Activated naive CD4-positive, alpha-beta T cell treated with anti-CD3 and anti-CD28 coated beads, Interleukin-2, amount 10 ng/mL, durations not matched to agents 5 hours and 36 hours (primary cell): ENCODE measurements around the gene ZAP70. TPM values are rescaled to one million over a fixed set of nuclear protein-coding genes. Genes with fewer than 3 reads are reported as not detected.

Source experiments
- total RNA-seq, 2 experiments: library from RNA; stranded (reverse); gene quantifications; one replicate each; pipeline ENCODE4 v1.2.3, GENCODE V29; 2021

The ZAP70 gene
- 100 to 1,000 TPM; 303 to 304 TPM for total RNA-seq

DNA sequence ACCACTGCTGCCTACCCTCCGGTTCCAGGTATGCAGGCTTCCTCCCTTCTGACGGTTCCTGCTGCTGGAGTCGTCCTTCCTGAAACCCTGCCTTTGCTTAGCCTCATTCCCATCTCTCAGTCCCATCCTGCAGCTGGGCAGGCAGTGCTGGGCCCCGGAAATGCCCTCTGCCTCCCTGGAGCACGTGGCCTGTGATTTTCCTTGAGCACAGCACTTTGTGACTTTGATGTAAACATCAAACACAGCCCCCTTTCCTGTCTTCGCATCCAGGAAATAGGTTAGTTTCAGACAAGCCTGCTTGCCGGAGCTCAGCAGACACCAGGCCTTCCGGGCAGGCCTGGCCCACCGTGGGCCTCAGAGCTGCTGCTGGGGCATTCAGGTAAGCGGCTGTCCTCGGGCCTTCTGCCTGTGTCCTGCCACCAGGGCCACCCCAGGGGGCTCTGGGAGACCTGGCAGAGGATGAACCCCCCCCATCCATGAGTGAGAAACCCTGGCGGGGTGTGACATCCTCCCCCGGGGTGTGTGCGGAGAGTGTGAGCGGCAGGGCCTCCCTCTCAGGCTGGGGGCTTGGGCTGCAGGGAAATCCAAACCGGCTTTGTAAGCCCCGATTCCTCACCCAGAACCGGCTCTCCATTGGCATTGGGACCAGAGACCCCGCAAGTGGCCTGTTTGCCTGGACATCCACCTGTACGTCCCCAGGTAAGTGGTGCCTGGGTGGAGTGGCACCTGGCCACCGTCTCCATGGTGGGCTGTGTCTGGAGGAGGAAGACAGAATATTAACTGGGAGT lies at the start of gene ZAP70:
TSS of gene ZAP70 (plus strand) at position 281 of the 788 bp plus-strand sequence. CDS start 10,461 bp downstream, outside the sequence.

DNA sequence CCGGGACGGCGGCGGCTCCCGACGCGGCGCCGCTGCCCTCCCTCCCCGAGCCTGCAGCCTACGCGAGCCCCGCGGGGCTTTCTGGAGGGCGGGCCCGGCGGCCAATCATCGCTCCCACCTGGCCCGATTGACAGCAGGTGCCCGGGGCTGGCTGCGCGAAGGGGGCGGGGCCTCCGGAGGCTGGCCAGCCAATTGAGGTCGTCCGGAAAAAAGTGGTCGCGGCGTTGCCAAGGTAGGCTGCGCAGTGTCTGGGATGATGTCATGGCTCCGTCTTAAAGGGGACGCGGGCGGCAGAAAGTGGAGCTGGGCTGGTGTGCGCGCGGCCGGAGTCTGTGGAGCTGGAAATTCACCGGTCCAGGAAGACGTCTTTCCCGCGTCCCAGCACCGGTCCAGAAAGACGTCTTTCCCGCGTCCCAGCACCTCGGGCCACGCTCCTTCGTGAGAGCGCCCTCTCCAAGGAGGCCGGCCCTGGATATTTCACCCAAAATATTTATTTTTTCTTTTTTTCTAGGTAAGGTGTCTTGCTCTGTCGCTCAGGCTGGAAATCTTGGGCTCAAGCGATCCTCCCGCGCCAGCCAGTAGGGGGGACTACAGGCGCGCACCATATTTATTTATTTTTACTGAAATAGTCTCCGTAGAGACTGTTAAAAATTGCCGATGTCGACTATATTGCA lies 49.3 kb upstream of the ZAP70 start, which contains the start of gene ACTR1B:
TSS of gene ACTR1B (minus strand) at position 83 of the 674 bp plus-strand sequence. CDS start 154 bp downstream, outside the sequence.

DNA sequence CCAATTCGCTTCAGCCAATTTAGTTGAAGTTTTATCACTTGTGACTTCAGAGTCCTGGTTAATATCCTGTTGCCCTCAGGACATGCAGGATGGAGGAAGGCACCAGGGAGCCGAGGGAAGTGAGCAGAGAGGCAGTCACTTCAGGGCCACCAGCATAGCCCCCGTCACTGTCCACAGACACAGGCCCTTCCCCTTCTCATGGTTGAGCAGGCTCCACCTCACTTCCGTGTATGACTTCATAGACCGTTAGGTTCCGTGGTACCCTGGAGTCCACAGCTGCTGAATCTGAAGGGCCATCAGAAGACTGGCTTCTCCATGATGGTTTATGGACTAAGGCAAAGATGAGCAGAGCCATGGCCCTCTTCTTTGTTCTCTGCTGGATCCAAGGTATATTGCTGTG lies 43.9 kb upstream of the ZAP70 start, which contains the start of gene C2orf92:
TSS of gene C2orf92 (plus strand) at position 266 of the 400 bp plus-strand sequence. CDS start at position 342, 76 bp downstream.

Other genes with a start within 250 kb of the ZAP70 start
- 10 to 100 TPM; 50.6 to 52.1 TPM for gene ANKRD36B, start 123.7 kb upstream of the ZAP70 start, total RNA-seq
- 100 to 1,000 TPM; 160 to 168 TPM for gene COX5B, start 67.5 kb upstream of the ZAP70 start, total RNA-seq
- gene ACTR1B, start 49.5 kb upstream of the ZAP70 start, total RNA-seq, result 10 to 100 TPM; 84.6 to 86.8 TPM
- gene C2orf92, start 43.9 kb upstream of the ZAP70 start, total RNA-seq, result 1 to 10 TPM; 8.3 TPM